ENCODE data around the gene DDX50. TPM values are rescaled to one million over a fixed set of nuclear protein-coding genes. Genes with fewer than 3 reads are reported as not detected.

Gene DDX50
- total RNA-seq, 1 experiment from 2014 or later = 53.9 TPM

- DNase-seq (ENCODE audit: low read depth) = no peak
These were observed 80.0 kb downstream of the DDX50 start for GRCh38 chr10:68981074-68981473.

GRCh38 chr10:68982389-68982788 is 81.3 kb downstream of the DDX50 start:
- no peak for DNase-seq (ENCODE audit: low read depth)

GRCh38 chr10:68987611-68988010 is 86.5 kb downstream of the DDX50 start:
- DNase-seq (ENCODE audit: low read depth) = no peak

- DNase-seq (ENCODE audit: low read depth) = peak; percentile 97
These were observed 87.6 kb downstream of the DDX50 start, which contains the start of gene KIFBP for GRCh38 chr10:68988530-68989316. TSS of gene KIFBP (plus strand) at chr10:68988803. CDS start at chr10:68988833, 30 bp downstream.

- DNase-seq (ENCODE audit: low read depth) = peak; percentile 18
These were observed 88.3 kb downstream of the DDX50 start for GRCh38 chr10:68989317-68989990.

- DNase-seq (ENCODE audit: low read depth) = peak; percentile 69
These were observed 91.7 kb downstream of the DDX50 start for GRCh38 chr10:68992636-68993440.

Other genes starting within 250 kb of the DDX50 start
- gene CCAR1, start 180.1 kb upstream of the DDX50 start, total RNA-seq (2014; rRNA removed; shearing (Covaris generic)) = 34.8 and 55.2 TPM in 2 replicates
- gene STOX1, start 73.8 kb upstream of the DDX50 start, total RNA-seq (2014; rRNA removed; shearing (Covaris generic)) = 0.96 and 1.2 TPM in 2 replicates
- 47.2 and 53.6 TPM in 2 replicates for gene DDX21, start 54.9 kb downstream of the DDX50 start, total RNA-seq (2014; rRNA removed; shearing (Covaris generic))
- 44.9 and 47.0 TPM in 2 replicates for gene KIFBP, start 87.5 kb downstream of the DDX50 start, total RNA-seq (2014; rRNA removed; shearing (Covaris generic))
- gene SRGN, start 186.8 kb downstream of the DDX50 start, total RNA-seq (2014; rRNA removed; shearing (Covaris generic)) = 333 and 345 TPM in 2 replicates
- 38.5 and 46.7 TPM in 2 replicates for gene VPS26A, start 222.9 kb downstream of the DDX50 start, total RNA-seq (2014; rRNA removed; shearing (Covaris generic))